Measurements from ENCODE around the gene TMEM231. TPM values are rescaled to one million over a fixed set of nuclear protein-coding genes. Genes with fewer than 3 reads are reported as not detected.

Gene TMEM231
- total and polyA plus RNA-seq, 9 of the 15 experiments (the other 6 are each of a cell fraction or from before 2014, with no cell fraction given): 1.6 to 27.6 (median 9.1) TPM

DNA sequence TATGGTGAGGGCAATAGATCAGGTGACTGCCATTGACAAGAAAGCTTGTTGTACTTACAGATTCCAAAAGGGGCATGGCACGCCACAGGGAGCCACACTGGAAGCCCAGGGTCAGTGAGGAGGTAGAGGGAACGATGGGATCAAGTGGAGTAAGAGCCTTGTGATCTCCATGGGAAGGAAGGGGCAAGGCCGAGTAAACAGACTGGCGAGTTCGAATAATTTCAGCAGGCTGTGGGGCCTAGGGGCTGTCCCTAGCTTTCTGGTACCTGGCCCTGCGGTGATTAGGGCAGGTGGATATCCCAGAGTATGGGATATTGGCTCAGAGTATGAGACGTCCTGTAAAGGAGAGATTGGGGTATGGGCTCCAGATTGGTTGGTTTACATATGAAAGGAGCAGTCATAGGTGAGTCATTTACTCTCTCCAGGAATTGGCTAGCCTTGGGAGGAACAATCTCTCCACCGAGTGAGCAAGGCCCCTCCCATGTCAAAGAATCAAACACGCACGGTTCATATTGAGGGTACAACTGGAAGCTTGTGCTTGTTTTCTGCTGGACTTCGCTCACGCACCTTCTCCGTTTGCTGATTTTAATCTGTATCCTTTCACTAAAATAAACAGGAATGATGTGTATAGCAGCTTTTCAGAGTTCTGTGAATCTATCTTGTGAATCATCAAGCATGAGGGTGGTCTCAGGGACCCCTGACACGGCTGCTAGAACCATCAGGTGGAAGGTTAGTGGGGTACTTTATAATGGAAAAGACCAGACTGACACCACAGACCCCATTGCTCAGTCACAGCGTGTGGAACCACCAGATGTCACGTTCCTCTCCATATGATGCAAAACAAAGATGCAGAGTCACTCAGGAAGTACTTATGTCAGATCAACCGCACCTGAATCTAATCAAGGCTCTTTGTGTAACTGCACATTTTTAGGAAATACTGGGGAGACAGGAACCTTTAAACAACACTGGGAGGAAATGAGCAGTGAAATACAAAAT lies 38.1 kb upstream of the TMEM231 start (continued):
- TF ChIP-seq ZNF318 (IDR thresholded peaks at IDR 0.05; ENCODE audit: borderline replicate concordance in 1 of 2, low read depth in 1 of 2) (peak in 1 of 2 experiments; percentile 91; a peak in 2 of 4 replicates), KLF16 (IDR thresholded peaks at IDR 0.05) (no peak), SMARCA4 (IDR thresholded peaks at IDR 0.05) (peak; percentile 56), POLR3G (IDR thresholded peaks at IDR 0.05; ENCODE audit: extremely low read depth, insufficient read length, insufficient replicate concordance) (no peak), ZFP30 (CRISPR knock-in tag; IDR thresholded peaks at IDR 0.05; ENCODE audit: borderline replicate concordance) (no peak), CBFA2T2 (conservative IDR thresholded peaks at IDR 0.05) (0 out of 2 replicates have a peak, but pooled peaks have one; percentile 33), ZNF408 (CRISPR knock-in tag; IDR thresholded peaks at IDR 0.05; ENCODE audit: low read depth) (no peak), EP300 (IDR thresholded peaks at IDR 0.05; ENCODE audit: low read length) (peak; percentile 66), MYNN (IDR thresholded peaks at IDR 0.05) (no peak), MYNN (CRISPR knock-in tag; IDR thresholded peaks at IDR 0.05) (no peak), ZBTB7A (IDR thresholded peaks at IDR 0.05; ENCODE audit: borderline replicate concordance, control insufficient read depth, low read depth, low read length) (no peak), DPF2 (IDR thresholded peaks at IDR 0.05) (peak; percentile 80; the same call in 1 of the 2 replicates), SMARCC2 (IDR thresholded peaks at IDR 0.05; ENCODE audit: low read depth) (0 out of 2 replicates have a peak, but pooled peaks have one; percentile 22), ZNF778 (CRISPR knock-in tag; IDR thresholded peaks at IDR 0.05) (no peak), ZNF143 (CRISPR knock-in tag; IDR thresholded peaks at IDR 0.05) (no peak)
- TF ChIP-seq, protein P1, sequence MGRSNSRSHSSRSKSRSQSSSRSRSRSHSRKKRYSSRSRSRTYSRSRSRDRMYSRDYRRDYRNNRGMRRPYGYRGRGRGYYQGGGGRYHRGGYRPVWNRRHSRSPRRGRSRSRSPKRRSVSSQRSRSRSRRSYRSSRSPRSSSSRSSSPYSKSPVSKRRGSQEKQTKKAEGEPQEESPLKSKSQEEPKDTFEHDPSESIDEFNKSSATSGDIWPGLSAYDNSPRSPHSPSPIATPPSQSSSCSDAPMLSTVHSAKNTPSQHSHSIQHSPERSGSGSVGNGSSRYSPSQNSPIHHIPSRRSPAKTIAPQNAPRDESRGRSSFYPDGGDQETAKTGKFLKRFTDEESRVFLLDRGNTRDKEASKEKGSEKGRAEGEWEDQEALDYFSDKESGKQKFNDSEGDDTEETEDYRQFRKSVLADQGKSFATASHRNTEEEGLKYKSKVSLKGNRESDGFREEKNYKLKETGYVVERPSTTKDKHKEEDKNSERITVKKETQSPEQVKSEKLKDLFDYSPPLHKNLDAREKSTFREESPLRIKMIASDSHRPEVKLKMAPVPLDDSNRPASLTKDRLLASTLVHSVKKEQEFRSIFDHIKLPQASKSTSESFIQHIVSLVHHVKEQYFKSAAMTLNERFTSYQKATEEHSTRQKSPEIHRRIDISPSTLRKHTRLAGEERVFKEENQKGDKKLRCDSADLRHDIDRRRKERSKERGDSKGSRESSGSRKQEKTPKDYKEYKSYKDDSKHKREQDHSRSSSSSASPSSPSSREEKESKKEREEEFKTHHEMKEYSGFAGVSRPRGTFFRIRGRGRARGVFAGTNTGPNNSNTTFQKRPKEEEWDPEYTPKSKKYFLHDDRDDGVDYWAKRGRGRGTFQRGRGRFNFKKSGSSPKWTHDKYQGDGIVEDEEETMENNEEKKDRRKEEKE (IDR thresholded peaks at IDR 0.05; ENCODE audit: borderline replicate concordance in 1 of 2, control insufficient read depth in 1 of 2, low read depth in 2 of 2, low read length in 1 of 2): no peak
